HG03097 (cell line): Measurements from ENCODE around the gene GPALPP1.
"Not testable (repeated sequence)": the region's sequence is repeated elsewhere in the genome, so short reads cannot be mapped to it uniquely, and the experiment has no call there.

ENCODE experiments used
- ATAC-seq: cut with Tn5 transposase; IDR thresholded peaks from one replicate; pipeline ENCODE4 v1.9.1; 2021; ENCODE audit not compliant: unreplicated experiment, low FRiP score

Gene GPALPP1

DNA sequence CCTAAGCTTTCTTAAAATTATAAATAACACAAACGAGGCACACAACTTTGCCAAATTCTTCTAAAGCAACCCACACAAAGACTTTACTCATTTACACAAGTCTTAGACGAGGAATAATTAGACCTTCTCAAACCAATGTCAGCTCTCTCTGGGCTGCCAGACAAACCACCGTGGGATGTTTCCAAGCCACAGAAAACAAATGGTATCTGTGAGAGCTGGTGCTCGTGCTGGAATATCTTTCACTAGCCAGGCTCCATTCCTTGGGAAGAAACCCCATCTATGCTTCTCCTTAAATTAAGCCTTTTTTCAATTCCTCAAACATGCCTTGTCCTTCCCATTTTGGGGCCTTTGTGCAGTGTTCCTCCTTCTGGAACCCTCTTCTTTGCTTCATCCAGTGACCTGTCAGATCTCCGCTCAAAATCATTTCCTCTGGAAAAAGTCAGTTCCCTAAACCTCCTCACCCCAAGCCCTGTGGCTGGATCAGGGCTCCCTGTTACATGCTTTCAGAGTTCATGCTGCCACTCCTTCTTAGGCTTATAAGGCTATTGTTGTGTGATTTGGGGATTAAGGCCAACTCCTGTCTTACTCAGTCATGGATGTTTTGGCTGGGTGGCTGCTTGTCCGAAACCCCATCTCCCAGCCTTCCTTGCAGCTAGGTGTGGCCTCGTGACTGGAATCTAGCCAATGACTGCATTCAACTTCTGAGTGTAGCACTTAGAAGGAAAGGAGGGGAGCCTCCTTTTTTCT lies 66.7 kb downstream of the GPALPP1 start:
- no peak for ATAC-seq

DNA sequence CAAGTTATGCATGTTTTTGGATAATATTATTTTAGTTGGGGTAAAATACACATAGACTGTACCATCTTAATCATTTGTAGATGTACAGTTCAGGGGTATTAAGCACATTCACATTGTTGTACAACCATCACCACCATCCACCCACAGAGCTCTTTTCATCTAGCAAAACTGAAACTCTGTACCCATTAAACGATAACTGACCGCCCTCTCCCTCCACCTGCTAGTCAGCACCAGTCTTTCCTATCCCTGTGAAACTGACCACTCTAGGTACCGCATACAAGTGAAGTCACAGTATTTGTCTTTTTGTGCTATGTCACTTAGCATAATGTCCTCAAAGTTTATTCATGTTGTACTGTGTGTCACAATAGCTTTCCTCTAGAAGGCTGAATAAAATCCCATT lies 70.7 kb downstream of the GPALPP1 start:
- ATAC-seq, result no peak

DNA sequence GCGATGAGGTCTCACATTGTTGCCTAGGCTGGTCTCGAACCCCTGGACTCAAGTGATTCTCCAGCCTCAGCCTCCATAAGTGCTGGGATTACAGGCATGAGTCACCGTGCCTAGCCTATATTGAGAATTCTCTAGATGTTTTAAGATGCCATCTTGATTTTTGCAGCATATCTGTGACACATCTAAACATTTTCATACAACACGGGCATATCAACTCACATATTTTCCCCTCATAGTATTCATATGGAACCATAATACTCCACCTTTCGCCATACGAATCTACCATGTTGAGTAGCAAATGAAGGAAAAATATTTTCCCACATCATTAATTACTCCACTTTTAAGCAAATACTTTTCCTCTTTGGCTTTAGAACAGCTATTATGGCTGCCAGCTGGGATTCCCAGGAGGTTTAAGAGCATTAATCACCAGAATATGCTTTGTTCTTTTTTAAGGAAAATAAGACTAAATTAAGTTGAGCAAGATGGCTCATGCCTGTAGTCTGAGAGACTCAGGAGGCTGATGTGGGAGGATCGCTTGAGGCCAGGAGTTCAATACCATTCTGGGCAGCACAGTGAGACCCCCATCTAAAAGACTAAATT lies 74.0 kb downstream of the GPALPP1 start:
- ATAC-seq, result no peak

GRCh38 chr13:45063889-45064288 lies 74.6 kb downstream of the GPALPP1 start:
- not testable (repeated sequence) for ATAC-seq

- no peak for ATAC-seq
Measured at GRCh38 chr13:45064889-45065288, 75.6 kb downstream of the GPALPP1 start.

DNA sequence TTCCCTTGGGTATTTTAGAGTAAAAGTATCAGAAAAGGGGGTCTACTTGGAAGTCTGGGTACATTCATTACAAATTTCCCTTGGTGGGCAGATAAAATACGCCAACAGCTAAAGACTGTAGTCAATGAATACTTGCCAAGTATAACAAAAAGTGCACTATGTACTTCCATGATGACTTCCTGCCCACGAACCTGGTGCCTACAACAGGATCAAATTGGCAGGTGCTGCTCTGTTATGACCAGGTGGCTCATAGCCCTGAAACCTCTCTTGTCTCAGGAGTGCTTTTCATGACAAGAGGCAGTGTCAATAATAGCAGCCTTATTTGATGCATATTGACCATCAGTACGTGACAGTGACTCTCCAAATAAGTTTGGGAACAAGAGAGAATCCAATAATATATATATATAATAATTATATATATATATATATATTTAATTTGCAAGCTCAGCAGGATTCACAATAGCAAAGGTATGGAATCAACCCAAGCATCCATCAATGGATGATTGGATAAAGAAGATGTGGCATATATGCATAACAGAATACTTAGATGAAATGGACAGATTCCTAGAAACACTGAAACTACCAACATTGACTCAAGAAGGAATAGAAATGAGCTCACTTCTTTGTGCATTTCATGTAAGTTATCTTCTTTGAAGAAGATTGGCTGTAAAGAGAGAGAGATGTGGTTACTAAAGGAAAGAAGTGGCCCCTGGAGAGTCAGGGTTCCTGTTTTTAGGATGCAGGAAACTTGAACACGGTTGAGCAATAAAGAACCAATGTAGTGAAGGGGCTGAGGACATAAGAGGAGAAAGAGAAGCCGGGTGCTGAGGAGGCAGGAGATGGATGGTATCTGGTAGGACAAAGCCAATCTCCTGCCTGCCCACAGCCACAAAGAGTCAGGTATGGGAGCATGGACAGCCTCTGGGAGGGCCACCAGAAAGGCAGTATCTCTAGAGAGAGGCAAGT lies 79.0 kb downstream of the GPALPP1 start:
- no peak for ATAC-seq

GRCh38 chr13:45073809-45074208 lies 84.5 kb downstream of the GPALPP1 start:
- no peak for ATAC-seq

DNA sequence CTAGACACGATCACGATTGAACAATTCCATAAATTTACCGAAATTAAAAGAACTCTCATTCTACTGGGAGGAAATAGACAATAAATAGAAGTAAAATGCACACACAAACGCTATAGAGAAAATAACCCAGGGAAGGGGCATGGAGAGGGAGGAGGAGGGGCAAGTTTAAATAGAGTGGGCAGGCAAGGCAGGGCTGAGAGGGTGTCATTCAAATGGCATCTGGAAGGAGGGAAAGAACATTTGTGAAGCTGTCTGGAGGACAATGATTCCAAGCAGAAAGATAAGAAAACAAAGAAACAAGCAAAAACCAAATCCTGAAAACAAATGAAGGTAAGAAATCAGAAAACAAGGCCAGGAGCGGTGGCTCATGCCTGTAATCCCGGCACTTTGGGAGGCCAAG lies 85.4 kb downstream of the GPALPP1 start:
- no peak for ATAC-seq

DNA sequence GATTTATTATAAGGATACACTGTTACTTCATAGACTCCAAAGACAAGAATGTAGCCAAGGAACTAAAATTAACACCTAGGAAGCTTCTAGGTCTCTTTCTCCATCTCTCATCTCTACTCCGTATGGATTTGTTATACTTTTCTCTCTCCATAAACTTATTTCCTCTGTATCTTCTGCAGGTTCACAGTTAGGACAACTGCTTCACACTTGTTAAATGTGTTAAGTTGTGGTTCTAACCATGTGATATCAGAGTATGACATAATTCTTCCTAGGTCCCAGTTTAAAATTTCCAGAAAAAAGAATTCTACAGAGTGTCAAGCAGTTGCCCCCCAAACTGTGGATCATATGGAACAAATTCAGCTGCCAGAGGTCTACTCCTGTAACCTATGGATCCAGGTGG lies 88.7 kb downstream of the GPALPP1 start:
- ATAC-seq, result no peak
